ENCODE data around the gene TOX3.

GRCh38 chr16:52500963-52501362 is 46.0 kb downstream of the TOX3 start:
- TF ChIP-seq CTCF (IDR thresholded peaks at IDR 0.05; ENCODE audit: low read length) = no peak
- TF ChIP-seq EZH2 (IDR thresholded peaks at IDR 0.05; ENCODE audit: borderline replicate concordance, low read length) = no peak

Data from OCI-LY1 (cell line).